GM18909 (cell line): ENCODE results near the gene ABCC2.
"Not testable (repeated sequence)": the region's sequence is repeated elsewhere in the genome, so short reads cannot be mapped to it uniquely, and the experiment has no call there.

Experiments
- ATAC-seq: cut with Tn5 transposase; IDR thresholded peaks from one replicate; pipeline ENCODE4 v1.9.1; 2021; ENCODE audit warnings: mild to moderate bottlenecking; ENCODE audit not compliant: unreplicated experiment, poor library complexity

The ABCC2 gene

DNA sequence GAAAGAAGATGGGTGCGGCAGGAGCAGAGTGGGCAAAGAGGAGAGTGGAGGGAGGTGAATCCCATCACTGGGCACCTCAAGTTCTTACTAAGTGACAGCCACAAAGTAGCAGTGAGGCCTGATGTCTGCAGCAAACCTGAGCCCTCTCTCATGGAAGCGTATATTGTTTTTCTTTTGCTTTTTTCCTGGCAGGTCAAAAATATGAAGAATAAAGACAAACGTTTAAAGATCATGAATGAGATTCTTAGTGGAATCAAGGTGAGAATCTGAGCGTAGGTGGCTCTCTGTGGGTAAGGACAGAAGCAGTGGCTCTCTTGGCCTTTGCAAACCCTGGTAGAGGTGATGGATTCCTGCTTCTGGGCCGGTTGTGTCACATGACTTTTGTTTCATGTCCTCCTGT is 22.8 kb downstream of the ABCC2 start:
- no peak for ATAC-seq

DNA sequence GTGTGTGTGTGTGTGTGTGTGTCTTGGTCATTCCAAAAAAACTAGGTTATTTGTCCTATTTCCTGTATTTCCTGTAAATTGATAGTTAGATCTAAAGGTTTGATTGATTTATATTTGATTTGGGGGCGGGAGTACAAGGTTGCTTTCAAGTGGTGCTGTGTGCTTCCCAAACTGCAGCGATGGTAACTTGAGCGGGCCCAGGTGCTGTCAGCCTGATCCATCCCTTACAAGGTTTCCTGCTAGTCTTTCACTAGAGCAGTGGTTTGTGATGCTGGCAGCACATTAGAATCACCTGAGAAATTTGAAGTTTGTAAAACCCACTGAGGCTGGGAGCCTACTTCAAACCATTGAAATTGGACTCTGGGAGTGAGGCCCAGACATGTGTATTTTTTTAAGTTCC is 23.7 kb downstream of the ABCC2 start:
- ATAC-seq, result no peak

GRCh38 chr10:99807786-99808185 is 25.3 kb downstream of the ABCC2 start:
- no peak for ATAC-seq

DNA sequence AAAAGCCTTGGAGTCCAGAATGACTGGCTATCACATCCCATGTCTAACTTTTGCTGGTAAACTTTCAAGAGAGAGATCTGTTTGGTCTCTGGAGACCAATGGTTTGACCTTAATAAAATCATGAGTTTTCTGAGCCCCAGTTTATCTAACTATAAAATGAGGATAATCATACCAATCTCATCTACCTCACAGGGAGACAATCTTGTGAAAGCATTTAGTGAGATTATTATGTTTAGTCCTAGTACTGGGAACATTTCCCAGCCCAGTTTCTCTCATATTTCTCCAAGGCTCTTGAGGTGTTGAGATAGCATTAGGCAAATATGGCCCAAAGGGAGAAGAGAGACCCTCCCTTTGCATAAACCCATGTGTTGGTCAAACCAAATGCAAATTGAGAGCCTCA is 25.8 kb downstream of the ABCC2 start:
- no peak for ATAC-seq

GRCh38 chr10:99809481-99809880 is 27.0 kb downstream of the ABCC2 start:
- ATAC-seq, result no peak

- ATAC-seq, result no peak
Observed at GRCh38 chr10:99809931-99810615, 27.6 kb downstream of the ABCC2 start.

- ATAC-seq, result no peak
Observed at GRCh38 chr10:99812177-99812576, 29.7 kb downstream of the ABCC2 start.

DNA sequence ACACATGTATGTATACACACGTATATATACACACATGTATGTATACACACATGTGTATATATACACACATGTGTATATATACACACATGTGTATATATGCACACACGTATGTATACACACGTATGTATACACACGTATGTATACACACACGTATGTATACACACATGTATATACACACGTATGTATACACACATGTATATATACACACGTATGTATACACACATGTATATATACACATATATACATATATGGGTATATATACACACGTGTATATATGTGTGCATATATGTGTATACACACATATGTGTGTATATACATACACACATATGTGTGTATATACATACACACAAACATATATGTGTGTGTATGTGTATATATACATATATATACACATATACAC is 31.7 kb downstream of the ABCC2 start:
- ATAC-seq, result no peak

DNA sequence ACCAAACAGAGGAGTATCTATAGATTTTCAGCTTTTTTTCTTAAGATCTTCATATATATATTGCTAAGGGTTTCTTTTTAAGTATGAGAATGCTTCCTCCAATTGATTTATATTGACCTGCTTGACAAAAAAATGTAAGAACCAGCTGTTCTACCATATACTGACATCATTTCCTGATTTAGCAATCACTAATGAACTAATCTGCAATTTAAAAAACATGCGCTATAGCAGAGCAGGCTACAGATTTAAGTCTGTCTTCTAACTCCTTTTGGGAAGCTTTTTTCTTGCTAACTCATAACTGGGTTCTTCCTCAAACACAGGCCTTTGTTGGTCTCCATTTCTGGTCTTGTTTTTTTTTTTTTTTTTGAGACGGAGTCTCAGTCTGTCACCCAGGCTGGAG is 33.2 kb downstream of the ABCC2 start:
- ATAC-seq, result no peak

- ATAC-seq, result no peak
Observed at GRCh38 chr10:99827936-99828335, 45.5 kb downstream of the ABCC2 start.

DNA sequence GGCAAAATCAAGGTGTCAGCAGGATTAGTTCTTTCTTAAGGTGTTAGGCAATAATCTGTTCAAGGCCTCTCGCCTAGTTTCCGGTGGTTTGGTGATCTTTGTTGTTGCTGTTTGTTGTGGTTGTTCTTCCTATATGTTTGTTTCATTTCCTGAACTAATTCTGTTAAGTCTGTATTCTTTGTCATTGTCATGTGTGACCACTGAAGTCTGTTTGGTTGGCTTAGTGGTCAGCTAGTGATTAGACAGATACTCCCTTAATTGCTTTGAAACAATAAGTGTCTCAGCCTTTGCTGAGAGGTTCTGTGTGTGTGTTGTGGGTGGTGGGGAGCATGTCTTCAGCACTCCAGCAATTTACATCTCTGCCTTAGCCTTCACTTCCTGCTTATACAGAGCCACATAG is 46.0 kb downstream of the ABCC2 start:
- no peak for ATAC-seq

DNA sequence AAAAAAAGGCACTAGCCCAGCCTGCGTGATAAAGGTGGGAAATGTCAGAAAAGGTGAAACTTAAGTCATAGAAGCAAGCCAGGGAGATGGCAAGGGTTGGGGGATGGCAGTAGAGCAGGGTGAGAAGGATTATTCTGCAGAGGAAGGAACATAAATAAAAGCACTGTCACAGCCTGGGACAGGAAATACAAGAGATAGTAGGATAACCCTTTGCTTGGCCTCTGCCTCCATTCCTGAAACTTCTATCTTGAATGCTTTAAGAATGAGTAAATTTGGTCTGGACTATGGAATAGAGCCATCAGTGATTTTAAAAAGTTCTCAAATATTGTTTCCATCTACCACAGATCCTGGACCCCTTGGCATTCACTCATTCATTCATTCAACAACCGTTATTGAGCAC is 50.0 kb downstream of the ABCC2 start:
- no peak for ATAC-seq

DNA sequence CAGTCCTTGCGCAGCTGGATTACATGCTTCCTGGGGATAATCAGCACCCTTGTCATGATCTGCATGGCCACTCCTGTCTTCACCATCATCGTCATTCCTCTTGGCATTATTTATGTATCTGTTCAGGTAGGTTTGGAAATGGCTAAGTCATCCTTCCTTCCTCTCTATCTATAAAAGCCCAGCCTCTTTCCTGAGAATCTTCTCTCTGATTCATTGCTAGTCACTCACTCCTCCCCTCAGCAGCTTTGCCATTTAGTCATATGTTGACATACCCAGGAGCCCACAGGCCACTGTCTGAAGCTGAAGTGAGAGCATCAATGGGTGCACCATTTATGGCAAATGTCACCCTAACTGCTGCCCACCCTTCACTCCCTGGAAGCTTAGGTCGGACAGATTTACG is 52.0 kb downstream of the ABCC2 start:
- ATAC-seq, result no peak

DNA sequence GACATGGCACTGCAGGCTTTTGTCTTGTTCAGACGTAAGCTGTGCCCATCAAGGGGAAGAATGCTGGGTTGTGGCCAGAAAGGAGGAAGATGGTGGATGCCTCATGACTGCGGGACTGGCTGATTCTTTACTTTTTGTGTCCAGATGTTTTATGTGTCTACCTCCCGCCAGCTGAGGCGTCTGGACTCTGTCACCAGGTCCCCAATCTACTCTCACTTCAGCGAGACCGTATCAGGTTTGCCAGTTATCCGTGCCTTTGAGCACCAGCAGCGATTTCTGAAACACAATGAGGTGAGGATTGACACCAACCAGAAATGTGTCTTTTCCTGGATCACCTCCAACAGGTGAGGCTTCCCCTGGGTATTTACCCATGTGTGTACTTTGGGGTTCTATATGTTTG is 53.5 kb downstream of the ABCC2 start:
- no peak for ATAC-seq

GRCh38 chr10:99836711-99837110 is 54.3 kb downstream of the ABCC2 start:
- no peak for ATAC-seq

GRCh38 chr10:99840859-99841258 is 58.4 kb downstream of the ABCC2 start:
- ATAC-seq, result not testable (repeated sequence)

- no peak for ATAC-seq
Observed at GRCh38 chr10:99841746-99842145, 59.3 kb downstream of the ABCC2 start.

DNA sequence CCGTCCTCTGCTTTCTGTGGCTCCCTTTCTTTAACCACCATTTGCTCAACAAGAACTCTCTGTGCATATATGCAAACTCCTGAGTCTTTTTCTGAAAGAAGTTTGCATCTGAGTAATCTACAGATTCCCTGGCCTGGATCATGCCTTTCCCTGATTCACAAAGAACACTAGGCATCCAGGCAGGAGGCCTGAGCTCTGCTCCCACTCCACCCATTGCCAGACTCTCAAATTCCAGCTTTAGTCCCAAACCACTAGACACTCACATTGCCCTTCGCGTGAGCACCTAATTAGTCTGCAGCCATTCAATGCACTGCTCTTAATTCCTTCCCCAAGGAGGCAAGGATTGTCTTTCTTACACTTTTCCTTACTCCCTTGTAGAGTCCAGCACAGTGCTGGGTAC is 60.9 kb downstream of the ABCC2 start:
- ATAC-seq, result no peak

DNA sequence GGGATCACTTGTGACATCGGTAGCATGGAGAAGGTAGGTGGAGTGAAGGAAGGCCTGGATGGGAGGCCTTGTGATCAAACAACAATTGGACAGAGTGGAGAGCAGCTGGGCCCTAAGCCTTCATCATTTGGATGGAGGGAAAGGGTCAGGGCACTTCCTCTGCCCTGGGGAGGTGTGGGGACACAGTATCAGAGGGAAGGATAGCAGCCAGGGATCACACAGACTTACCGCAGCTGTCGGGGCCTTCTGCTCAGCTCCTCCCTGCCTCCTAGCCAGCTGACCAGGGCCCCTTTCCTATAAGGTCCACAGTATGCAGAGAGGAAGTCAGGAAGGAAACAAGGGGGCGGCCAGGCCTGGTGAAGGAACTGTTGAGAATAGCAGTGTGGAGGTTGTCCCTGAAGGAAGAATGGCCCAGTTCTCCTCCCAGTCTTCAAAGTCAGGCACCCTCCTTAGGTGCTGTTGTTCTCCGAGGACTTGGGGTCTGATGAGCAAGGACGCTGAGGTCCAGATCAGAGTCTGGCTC is 62.1 kb downstream of the ABCC2 start:
- no peak for ATAC-seq

DNA sequence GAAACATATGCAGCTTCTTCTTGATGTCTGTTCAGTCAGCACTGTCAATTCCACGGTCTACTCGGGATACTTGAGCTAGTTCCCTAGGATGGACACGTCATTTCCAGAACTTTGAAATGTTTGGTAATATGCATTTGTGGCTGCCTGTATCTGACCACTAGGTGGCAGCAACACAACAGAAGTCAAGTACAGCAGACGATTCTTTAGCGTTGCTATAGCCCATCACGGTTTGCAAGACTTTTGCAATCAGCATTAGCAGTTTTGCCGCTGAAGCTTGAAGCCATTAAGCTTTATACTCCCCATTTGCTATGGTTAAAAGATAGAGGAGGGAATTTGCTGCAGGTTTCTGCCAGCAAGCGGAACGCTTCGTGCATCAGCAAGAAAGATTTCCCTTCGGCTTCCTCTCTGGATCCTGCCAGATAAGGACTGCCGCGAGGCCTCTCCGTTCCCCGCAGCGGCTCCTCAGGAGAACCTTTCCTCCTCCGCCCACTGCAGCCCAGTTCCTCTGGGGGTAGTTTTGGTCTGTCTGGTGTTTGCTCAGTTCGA is 63.5 kb downstream of the ABCC2 start:
- peak; percentile 65 for ATAC-seq

GRCh38 chr10:99849057-99849456 is 66.6 kb downstream of the ABCC2 start:
- ATAC-seq, result no peak

- no peak for ATAC-seq
Observed at GRCh38 chr10:99849536-99849935, 67.1 kb downstream of the ABCC2 start.
